Loucy (cell line): Measurements from ENCODE around the gene MIEF1.

Source experiments
- H2AFZ ChIP-seq: fragments of 200-600 bp; sonication (generic); 2 replicates; pipeline ENCODE4 v1.6.0; 2016; ENCODE audit warnings: antibody characterized with exemption, mild to moderate bottlenecking, low read length, moderate library complexity
- H3F3A ChIP-seq: fragments of 200-600 bp; 2 replicates; pipeline ENCODE4 v1.6.0; 2016; ENCODE audit warnings: antibody characterized with exemption, low read depth, mild to moderate bottlenecking
- H3K27me3 ChIP-seq: fragments of 200-600 bp; sonication (generic); 2 replicates; pipeline ENCODE4 v1.6.1; 2014; ENCODE audit warnings: low read length, mild to moderate bottlenecking; ENCODE audit not compliant: insufficient read depth, poor library complexity, severe bottlenecking
- H3K36me3 ChIP-seq: fragments of 200-600 bp; sonication (generic); 2 replicates; pipeline ENCODE4 v1.6.1; 2016; ENCODE audit warnings: low read length; ENCODE audit not compliant: insufficient read depth
- H3K4me1 ChIP-seq: fragments of 200-600 bp; sonication (generic); 2 replicates; pipeline ENCODE4 v1.5.1; 2014; ENCODE audit warnings: low read length, mild to moderate bottlenecking; ENCODE audit not compliant: insufficient read depth, poor library complexity, severe bottlenecking
- H3K4me2 ChIP-seq: fragments of 200-600 bp; sonication (generic); 2 replicates; pipeline ENCODE4 v1.6.0; 2014; ENCODE audit warnings: antibody characterized with exemption, low read length, low read depth, mild to moderate bottlenecking; ENCODE audit not compliant: poor library complexity, severe bottlenecking
- H3K4me3 ChIP-seq: fragments of 200-600 bp; sonication (generic); 2 replicates; pipeline ENCODE4 v1.5.1; 2014; ENCODE audit warnings: low read length, mild to moderate bottlenecking, mixed read lengths; ENCODE audit not compliant: poor library complexity, severe bottlenecking
- H3K79me2 ChIP-seq: fragments of 200-600 bp; sonication (generic); 2 replicates; pipeline ENCODE4 v1.6.1; 2014; ENCODE audit warnings: low read length; ENCODE audit not compliant: insufficient read depth
- H3K9ac ChIP-seq: fragments of 200-600 bp; sonication (generic); 2 replicates; pipeline ENCODE4 v1.6.0; 2014; ENCODE audit warnings: mild to moderate bottlenecking, low read depth, low read length, moderate library complexity; ENCODE audit not compliant: poor library complexity, severe bottlenecking
- H3K9me2 ChIP-seq: fragments of 200-600 bp; sonication (generic); replicated peaks from 2 replicates; pipeline ENCODE4 v1.6.1; 2016; ENCODE audit warnings: low read depth, low read length, mixed read lengths
- H3K9me3 ChIP-seq: fragments of 200-600 bp; sonication (generic); 2 replicates; pipeline ENCODE4 v1.6.1; 2014; ENCODE audit warnings: mild to moderate bottlenecking, antibody characterized with exemption, low read length, low read depth; ENCODE audit not compliant: insufficient read depth
- H4K20me1 ChIP-seq: fragments of 200-600 bp; sonication (generic); 2 replicates; pipeline ENCODE4 v1.6.0; 2014; ENCODE audit warnings: antibody characterized with exemption, low read length, mild to moderate bottlenecking; ENCODE audit not compliant: insufficient read depth, poor library complexity, severe bottlenecking
- EZH2phosphoT487 ChIP-seq: fragments of 200-600 bp; IDR thresholded peaks from 2 replicates; pipeline ENCODE4 v1.6.1; 2018; ENCODE audit warnings: antibody characterized with exemption, mild to moderate bottlenecking, moderate library complexity, borderline replicate concordance
- TF ChIP-seq, protein P1 (sequence below): fragments of 200-600 bp; sonication (generic); conservative IDR thresholded peaks from 2 replicates; pipeline ENCODE4 v1.5.1; 2014; ENCODE audit warnings: mild to moderate bottlenecking, antibody characterized with exemption, low read length

Gene MIEF1

GRCh38 chr22:39481595-39481994 lies 20.5 kb upstream of the MIEF1 start:
- Histone ChIP-seq H2AFZ (no peak overlapping the region), H3K36me3 (peaks cover 4% of the 10 kb centered on the region; the same call in 1 of the 2 replicates), H3K9me2 (no peaks in the 10 kb centered on the region), H3K4me1 (no peaks in the 10 kb centered on the region), H3K4me2 (no peak overlapping the region), H3F3A (no peaks in the 10 kb centered on the region), H3K9ac (no peak overlapping the region), H3K4me3 (no peak overlapping the region), H3K27me3 (no peaks in the 10 kb centered on the region), H3K79me2 (no peaks in the 10 kb centered on the region), H4K20me1 (peaks cover 2% of the 10 kb centered on the region), H3K9me3 (no peaks in the 10 kb centered on the region)
- TF ChIP-seq EZH2phosphoT487, result no peak
- TF ChIP-seq, protein P1, sequence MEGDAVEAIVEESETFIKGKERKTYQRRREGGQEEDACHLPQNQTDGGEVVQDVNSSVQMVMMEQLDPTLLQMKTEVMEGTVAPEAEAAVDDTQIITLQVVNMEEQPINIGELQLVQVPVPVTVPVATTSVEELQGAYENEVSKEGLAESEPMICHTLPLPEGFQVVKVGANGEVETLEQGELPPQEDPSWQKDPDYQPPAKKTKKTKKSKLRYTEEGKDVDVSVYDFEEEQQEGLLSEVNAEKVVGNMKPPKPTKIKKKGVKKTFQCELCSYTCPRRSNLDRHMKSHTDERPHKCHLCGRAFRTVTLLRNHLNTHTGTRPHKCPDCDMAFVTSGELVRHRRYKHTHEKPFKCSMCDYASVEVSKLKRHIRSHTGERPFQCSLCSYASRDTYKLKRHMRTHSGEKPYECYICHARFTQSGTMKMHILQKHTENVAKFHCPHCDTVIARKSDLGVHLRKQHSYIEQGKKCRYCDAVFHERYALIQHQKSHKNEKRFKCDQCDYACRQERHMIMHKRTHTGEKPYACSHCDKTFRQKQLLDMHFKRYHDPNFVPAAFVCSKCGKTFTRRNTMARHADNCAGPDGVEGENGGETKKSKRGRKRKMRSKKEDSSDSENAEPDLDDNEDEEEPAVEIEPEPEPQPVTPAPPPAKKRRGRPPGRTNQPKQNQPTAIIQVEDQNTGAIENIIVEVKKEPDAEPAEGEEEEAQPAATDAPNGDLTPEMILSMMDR, result no peak

GRCh38 chr22:39482768-39483167 lies 19.3 kb upstream of the MIEF1 start:
- TF ChIP-seq, protein P1, result no peak
- TF ChIP-seq EZH2phosphoT487, result no peak
- Histone ChIP-seq H3K9ac (no peak overlapping the region), H3K9me2 (no peaks in the 10 kb centered on the region), H3K9me3 (no peaks in the 10 kb centered on the region), H3K4me2 (no peak overlapping the region), H4K20me1 (peaks cover 2% of the 10 kb centered on the region), H3F3A (no peaks in the 10 kb centered on the region), H3K27me3 (no peaks in the 10 kb centered on the region), H2AFZ (no peak overlapping the region), H3K79me2 (no peaks in the 10 kb centered on the region), H3K4me1 (no peaks in the 10 kb centered on the region), H3K36me3 (peaks cover 1% of the 10 kb centered on the region; the same call in 1 of the 2 replicates), H3K4me3 (no peak overlapping the region)

GRCh38 chr22:39486951-39487825 lies 14.9 kb upstream of the MIEF1 start:
- Histone ChIP-seq H3F3A (no peaks in the 10 kb centered on the region), H3K36me3 (peaks cover 7% of the 10 kb centered on the region; the same call in 1 of the 2 replicates), H3K27me3 (no peaks in the 10 kb centered on the region), H2AFZ (no peak overlapping the region), H4K20me1 (no peaks in the 10 kb centered on the region), H3K79me2 (no peaks in the 10 kb centered on the region), H3K9me2 (no peaks in the 10 kb centered on the region), H3K9me3 (no peaks in the 10 kb centered on the region), H3K4me1 (no peaks in the 10 kb centered on the region), H3K4me3 (no peak overlapping the region), H3K4me2 (no peak overlapping the region), H3K9ac (no peak overlapping the region)
- TF ChIP-seq, protein P1, result no peak
- no peak for TF ChIP-seq EZH2phosphoT487
